ENCODE measurements around the gene MEX3B.

- TF ChIP-seq CTCF (IDR thresholded peaks at IDR 0.05; ENCODE audit: low read depth, low read length, poor library complexity, severe bottlenecking), result no peak
- TF ChIP-seq EZH2phosphoT487 (IDR thresholded peaks at IDR 0.05; ENCODE audit: borderline replicate concordance, low read length), result no peak
Measured at GRCh38 chr15:82021992-82022391, 23.8 kb downstream of the MEX3B start.

Measured in DOHH2 (cell line).